GM21723 (cell line): Measurements from ENCODE around the gene IQCK.
"Not testable (repeated sequence)": the region's sequence is repeated elsewhere in the genome, so short reads cannot be mapped to it uniquely, and the experiment has no call there.

Experiments used
- ATAC-seq: cut with Tn5 transposase; IDR thresholded peaks from one replicate; pipeline ENCODE4 v1.9.1; 2021; ENCODE audit warnings: mild to moderate bottlenecking, moderate library complexity; ENCODE audit not compliant: unreplicated experiment

The IQCK gene

GRCh38 chr16:19717741-19718623, at the start of gene IQCK, which contains the start of gene KNOP1:
TSS of gene IQCK (plus strand) at chr16:19718271. CDS start at chr16:19718307, 36 bp downstream.
TSS of gene KNOP1 (minus strand) at chr16:19718227. CDS start at chr16:19715035, 3,192 bp downstream.
- peak; percentile 94 for ATAC-seq

GRCh38 chr16:19672378-19672777, 45.7 kb upstream of the IQCK start:
- no peak for ATAC-seq

- ATAC-seq = no peak
These were observed 43.6 kb upstream of the IQCK start for GRCh38 chr16:19674485-19674884.

- no peak for ATAC-seq
These were observed 40.7 kb upstream of the IQCK start for GRCh38 chr16:19677402-19677801.

GRCh38 chr16:19678804-19679203, 39.3 kb upstream of the IQCK start:
- no peak for ATAC-seq

- not testable (repeated sequence) for ATAC-seq
These were observed 38.8 kb upstream of the IQCK start for GRCh38 chr16:19679281-19679680.

GRCh38 chr16:19680881-19681340, 37.2 kb upstream of the IQCK start:
- no peak for ATAC-seq

- ATAC-seq = no peak
These were observed 36.4 kb upstream of the IQCK start for GRCh38 chr16:19681637-19682036.

- ATAC-seq = no peak
These were observed 34.4 kb upstream of the IQCK start for GRCh38 chr16:19683453-19684236.

- no peak for ATAC-seq
These were observed 32.9 kb upstream of the IQCK start for GRCh38 chr16:19685176-19685575.

GRCh38 chr16:19687279-19687678, 30.8 kb upstream of the IQCK start:
- ATAC-seq = no peak

- ATAC-seq = no peak
These were observed 29.6 kb upstream of the IQCK start for GRCh38 chr16:19688396-19689024.

GRCh38 chr16:19689342-19689741, 28.7 kb upstream of the IQCK start:
- no peak for ATAC-seq

GRCh38 chr16:19690196-19690595, 27.9 kb upstream of the IQCK start:
- no peak for ATAC-seq

- no peak for ATAC-seq
These were observed 26.8 kb upstream of the IQCK start for GRCh38 chr16:19691161-19691711.

- ATAC-seq = no peak
These were observed 23.1 kb upstream of the IQCK start for GRCh38 chr16:19694989-19695388.

GRCh38 chr16:19696328-19696727, 21.7 kb upstream of the IQCK start:
- no peak for ATAC-seq

- ATAC-seq = no peak
These were observed 21.1 kb upstream of the IQCK start for GRCh38 chr16:19696961-19697360.

GRCh38 chr16:19697756-19698318, 20.2 kb upstream of the IQCK start:
- ATAC-seq = no peak
